ENCODE results near the gene KIRREL1.

KIRREL1 gene

GRCh38 chr1:158007667-158008386 is 14.4 kb downstream of the KIRREL1 start:
- DNase-seq = peak; percentile 92

GRCh38 chr1:158008630-158009029 is 15.2 kb downstream of the KIRREL1 start:
- DNase-seq = peak; percentile 58

- peak; percentile 80 for DNase-seq
Observed at GRCh38 chr1:158011714-158012113, 18.3 kb downstream of the KIRREL1 start.

- peak; percentile 92 for DNase-seq
Observed at GRCh38 chr1:158013840-158014730, 20.6 kb downstream of the KIRREL1 start.

- DNase-seq = peak; percentile 84
Observed at GRCh38 chr1:158014731-158015320, 21.4 kb downstream of the KIRREL1 start.

GRCh38 chr1:158016651-158017335 is 23.3 kb downstream of the KIRREL1 start:
- peak; percentile 95 for DNase-seq

- no peak for DNase-seq
Observed at GRCh38 chr1:158017800-158018595, 24.6 kb downstream of the KIRREL1 start.

GRCh38 chr1:158019171-158019868 is 25.9 kb downstream of the KIRREL1 start:
- no peak for DNase-seq

- DNase-seq = no peak
Observed at GRCh38 chr1:158020259-158020885, 26.9 kb downstream of the KIRREL1 start.

- DNase-seq = no peak
Observed at GRCh38 chr1:158020886-158021620, 27.6 kb downstream of the KIRREL1 start.

- no peak for DNase-seq
Observed at GRCh38 chr1:158021721-158022120, 28.3 kb downstream of the KIRREL1 start.

GRCh38 chr1:158022554-158023312 is 29.3 kb downstream of the KIRREL1 start:
- no peak for DNase-seq

- DNase-seq = no peak
Observed at GRCh38 chr1:158024737-158025136, 31.3 kb downstream of the KIRREL1 start.

- DNase-seq = peak; percentile 66
Observed at GRCh38 chr1:158025576-158026230, 32.3 kb downstream of the KIRREL1 start.

- DNase-seq = peak; percentile 87
Observed at GRCh38 chr1:158026651-158027050, 33.2 kb downstream of the KIRREL1 start.

- peak; percentile 66 for DNase-seq
Observed at GRCh38 chr1:158027508-158027907, 34.1 kb downstream of the KIRREL1 start.

- no peak for DNase-seq
Observed at GRCh38 chr1:158028969-158029368, 35.5 kb downstream of the KIRREL1 start.

GRCh38 chr1:158035014-158035413 is 41.6 kb downstream of the KIRREL1 start:
- DNase-seq = peak; percentile 70
